NB4 (cell line): ENCODE results near the gene CTDP1.

Experiments
- CTCF ChIP-seq: IDR thresholded peaks from one replicate; pipeline ENCODE4 v1.5.1; 2012; ENCODE audit warnings: low read depth, low read length
- POLR2A ChIP-seq: IDR thresholded peaks from 2 replicates; pipeline ENCODE4 v1.6.1; 2011; ENCODE audit warnings: mild to moderate bottlenecking; ENCODE audit not compliant: insufficient read length; ENCODE audit errors: extremely low read depth
- TF ChIP-seq, protein P1 (sequence below): IDR thresholded peaks from 2 replicates; pipeline ENCODE4 v1.6.1; 2011; ENCODE audit warnings: low read depth, low read length

DNA sequence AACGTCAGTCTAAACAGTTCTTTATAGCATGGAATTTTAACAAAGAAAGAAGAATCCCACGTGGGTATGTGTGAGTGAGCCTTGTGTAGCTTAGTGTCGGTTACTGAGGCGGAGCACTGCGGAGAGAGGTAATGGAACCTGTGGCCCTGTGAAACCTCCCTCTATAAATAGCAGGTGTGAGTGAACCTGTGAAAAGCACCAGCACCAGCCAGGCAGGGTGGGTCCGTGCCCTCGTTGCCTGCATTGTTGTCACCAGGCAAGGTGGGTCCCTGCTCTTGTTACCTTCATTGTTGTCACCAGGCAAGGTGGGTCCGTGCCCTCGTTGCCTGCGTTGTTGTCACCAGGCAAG lies 4.7 kb downstream of the CTDP1 start:
- TF ChIP-seq CTCF (no peak), POLR2A (no peak)
- TF ChIP-seq, protein P1, sequence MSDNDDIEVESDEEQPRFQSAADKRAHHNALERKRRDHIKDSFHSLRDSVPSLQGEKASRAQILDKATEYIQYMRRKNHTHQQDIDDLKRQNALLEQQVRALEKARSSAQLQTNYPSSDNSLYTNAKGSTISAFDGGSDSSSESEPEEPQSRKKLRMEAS, result no peak
